Measurements from ENCODE around the gene ENSA.
"Not testable (repeated sequence)": the region's sequence is repeated elsewhere in the genome, so short reads cannot be mapped to it uniquely, and the experiment has no call there.

The ENSA gene, protein sequence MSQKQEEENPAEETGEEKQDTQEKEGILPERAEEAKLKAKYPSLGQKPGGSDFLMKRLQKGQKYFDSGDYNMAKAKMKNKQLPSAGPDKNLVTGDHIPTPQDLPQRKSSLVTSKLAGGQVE

DNA sequence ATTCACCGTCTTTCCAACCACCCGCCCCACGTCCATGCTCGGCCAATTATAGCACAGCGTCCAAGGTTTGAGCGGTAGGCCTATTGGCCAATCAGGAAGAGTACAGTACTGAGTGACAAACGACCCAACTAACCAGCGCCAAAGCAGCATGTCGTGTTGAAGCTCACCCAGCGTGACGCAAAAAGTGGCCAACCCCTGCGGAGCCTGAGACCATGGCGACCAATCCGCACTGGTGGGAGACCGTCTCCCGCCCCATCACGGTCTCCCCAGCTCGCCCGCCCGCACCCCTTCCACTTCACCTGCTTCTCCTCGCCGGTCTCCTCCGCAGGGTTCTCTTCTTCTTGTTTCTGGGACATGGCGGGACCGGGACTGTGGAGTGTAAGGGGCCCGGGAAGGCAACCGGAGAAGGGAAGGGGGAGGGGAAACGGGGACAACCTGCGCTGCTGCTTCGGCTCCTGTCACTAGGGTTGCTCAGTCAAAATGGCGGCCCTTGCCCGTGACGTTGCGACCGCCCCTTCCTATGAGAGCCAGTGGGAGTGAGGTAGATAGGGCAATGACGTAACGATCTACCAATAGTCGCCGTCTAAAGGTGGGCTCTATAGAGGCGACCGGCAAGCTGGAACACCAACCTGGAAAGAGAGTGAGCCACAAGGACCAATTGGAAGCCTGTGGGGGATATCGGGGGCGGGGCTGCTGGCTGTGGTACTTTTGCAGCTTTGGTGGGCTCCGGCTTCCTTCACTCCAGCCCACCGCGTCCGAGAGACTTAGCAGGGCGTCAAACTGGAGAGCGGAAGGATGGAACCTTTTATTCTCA, at the start of gene ENSA:
ENSA (minus strand) TSS at position 498 of the 814 bp plus-strand sequence; CDS start at position 356, 142 bp downstream.
- DNase-seq (ENCODE audit: low spot score) = peak; percentile 98

DNA sequence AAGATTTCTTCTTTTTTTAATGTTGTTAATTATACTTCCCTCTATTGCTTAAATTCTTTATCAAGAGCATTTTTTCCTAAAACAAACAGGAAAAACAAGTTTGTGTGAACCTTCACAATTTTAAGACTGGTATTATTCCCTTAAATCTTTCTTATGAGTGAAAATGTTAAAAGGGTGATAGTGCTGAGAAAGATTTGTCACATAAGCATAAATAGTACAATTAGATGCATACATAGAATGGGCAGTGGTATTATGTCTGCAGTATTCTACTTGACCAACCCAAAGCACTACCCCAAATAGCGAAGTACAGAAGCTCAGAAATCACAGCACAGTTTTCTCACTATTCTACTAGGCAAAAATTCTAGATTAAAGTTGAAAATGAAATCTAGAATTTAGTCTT, 49.6 kb upstream of the ENSA start:
- DNase-seq (ENCODE audit: low spot score) = no peak

DNA sequence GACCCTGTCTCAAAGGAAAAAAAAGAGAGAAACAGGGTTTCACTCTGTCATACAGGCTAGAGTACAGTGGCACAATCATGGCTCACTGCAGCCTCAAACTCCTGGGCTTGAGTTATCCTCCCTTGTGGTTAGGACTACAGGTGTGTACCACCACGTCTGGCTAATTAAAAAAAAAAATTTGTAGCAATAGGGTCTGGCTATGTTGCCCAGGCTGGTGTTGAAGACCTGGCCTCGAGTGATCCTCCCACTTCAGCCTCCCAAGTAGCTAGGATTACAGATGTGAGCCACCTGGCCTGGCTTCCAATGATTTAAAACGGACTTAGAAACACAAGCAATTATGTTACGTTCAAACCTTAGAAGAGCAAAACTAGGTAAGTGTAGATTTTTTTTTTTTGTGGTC, 45.5 kb upstream of the ENSA start:
- no peak for DNase-seq (ENCODE audit: low spot score)

DNA sequence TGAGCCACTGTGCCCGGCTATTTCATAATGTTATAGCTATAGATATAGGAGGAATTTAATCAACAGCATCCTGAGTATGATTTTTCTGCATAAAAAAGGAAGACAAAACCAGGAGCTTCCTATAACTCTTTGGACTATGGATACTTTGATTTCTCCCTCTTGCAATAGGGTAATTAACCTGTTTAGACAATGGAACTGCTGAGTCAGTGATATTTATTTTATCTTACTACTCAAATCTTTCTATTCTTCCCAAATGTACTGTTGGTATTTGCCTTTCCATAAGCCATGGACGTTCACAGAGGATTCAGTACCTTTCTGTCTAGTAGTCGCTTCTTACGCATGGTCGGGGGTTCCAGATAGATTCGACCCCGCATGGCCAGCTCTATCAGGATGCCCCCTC, 33.9 kb upstream of the ENSA start:
- no peak for DNase-seq (ENCODE audit: low spot score)

DNA sequence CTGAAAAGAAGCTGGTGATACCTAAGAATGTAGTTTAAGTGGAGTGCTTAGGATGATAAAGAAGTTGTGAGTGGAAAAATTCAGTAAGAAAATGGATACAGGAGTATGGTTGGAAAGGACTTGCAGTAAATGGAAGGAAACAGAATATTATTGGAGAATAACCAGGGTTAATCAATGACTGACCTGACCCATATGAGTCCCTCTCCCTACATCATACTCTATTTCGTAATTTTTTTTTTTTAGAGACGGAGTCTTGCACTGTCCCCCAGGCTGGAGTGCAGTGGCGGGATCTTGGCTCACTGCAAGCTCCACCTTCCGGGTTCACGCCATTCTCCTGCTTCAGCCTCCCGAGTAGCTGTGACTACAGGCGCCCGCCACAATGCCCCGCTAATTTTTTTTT, 33.4 kb upstream of the ENSA start:
- no peak for DNase-seq (ENCODE audit: low spot score)

DNA sequence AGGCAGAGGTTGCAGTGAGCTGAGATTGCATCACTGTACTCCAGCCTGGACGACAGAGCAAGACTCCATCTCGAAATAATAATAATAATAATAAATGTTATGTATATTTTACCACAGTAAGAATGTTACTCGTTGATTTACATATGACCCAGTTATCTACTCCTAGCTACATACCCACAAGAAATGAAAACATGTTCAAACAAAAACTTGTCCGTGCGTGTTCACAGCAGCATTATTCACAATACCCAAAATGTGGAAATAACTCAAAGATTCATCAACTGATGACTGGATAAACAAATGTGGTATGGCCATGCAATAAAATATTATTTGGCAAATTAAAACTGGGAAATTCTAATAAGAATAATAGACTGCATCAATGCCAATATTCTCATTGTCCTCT, 31.7 kb upstream of the ENSA start:
- DNase-seq (ENCODE audit: low spot score) = no peak

DNA sequence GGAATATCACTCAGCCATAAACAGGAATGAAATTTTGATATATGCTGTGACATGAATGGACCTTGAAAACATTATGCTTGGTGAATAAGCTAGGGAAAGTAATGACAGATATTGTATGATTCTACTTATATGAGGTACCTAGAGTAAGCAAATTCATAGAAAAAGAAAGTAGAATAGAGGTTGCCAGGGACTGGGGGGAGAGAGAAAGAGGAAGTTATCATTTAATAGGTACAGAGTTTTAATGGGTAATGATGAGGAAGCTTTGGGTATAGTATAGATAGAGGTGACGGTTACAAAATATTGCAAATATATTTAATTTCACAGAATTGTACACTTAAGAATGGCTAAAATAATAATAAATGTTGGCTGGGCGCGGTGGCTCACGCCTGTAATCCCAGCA, 31.2 kb upstream of the ENSA start:
- no peak for DNase-seq (ENCODE audit: low spot score)

DNA sequence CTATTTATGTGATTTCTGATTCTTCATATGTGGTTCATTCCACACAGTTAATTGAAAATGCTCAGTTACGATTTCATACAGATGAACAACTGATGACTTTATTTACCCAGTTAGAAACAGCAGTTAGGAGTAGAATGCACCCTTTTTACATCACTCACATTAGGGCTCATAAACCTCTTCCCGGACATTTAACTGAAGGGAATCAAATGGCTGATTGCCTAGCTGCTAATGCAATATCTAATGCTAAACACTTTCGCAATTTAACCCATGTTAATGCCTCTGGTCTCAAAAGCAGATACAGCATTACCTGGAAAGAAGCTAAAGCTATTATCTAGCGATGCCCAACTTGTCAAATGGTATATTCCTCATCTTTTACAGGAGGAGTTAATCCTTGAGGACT, 27.7 kb upstream of the ENSA start:
- DNase-seq (ENCODE audit: low spot score) = not testable (repeated sequence)

DNA sequence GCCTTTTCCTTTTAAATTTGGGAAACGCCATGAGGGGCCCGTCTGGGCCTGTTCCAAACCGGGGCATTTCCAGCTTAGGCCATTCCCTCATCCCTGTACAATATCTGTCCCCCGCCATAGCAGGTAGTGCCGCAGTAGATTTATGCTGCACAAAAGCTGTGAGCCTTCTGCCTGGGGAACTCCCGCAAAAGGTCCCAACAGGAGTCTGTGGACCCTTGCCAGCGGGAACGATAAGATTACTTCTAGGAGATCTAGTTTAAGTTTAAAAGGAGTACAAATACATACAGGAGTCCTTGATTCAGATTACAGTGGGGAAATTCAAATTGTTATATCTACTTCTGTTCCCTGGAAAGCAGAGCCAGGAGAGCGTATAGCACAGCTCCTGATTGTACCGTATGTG, 25.2 kb upstream of the ENSA start:
- DNase-seq (ENCODE audit: low spot score) = not testable (repeated sequence)

DNA sequence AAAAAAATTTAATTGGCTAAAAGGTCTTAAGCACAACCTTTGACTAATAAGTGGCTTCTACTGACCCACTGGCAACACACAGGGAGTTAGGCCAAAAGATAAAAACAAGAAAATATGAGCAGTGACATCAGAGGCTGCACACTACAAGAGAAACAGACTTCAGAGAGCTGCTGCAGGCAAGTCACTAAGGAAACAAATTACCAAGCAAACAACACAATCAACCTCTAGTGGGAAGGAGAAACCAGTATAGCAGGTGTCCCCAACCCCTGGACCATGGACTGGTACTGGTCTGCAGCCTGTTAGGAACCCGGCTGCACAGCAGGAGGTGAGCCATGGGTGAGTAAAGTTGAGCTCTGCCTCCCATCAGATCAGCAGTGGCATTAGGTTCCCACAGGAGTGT, 20.8 kb upstream of the ENSA start:
- DNase-seq (ENCODE audit: low spot score) = no peak

DNA sequence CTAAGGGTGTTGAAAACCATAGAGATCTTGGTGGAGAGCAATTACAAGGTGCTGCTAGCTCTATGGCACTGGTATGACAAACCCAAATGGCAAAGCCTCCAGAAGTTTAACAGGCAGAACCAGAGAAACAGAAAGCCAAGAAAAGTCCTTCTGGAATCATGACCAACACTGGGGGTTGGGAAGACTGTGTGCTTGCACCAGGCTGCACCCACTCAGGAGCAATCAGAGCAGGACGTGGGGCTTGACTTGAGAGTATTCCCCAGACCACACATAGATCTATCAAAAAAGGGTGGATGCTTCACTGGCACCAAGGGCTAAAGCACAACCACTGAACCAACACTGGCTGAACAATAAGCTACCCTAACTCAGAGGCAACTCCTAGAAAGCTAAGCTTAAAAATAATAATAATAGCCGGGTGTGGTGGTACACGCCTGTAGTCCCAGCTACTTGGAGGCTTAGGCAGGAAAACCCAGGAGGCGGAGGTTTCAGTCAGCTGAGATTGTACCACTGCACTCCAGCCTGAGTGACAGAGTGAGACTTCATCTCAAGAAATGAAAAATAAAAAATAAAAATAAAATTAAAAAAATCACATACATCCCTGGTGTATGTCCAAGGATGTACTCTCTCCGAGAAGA, 20.1 kb upstream of the ENSA start:
- no peak for DNase-seq (ENCODE audit: low spot score)

DNA sequence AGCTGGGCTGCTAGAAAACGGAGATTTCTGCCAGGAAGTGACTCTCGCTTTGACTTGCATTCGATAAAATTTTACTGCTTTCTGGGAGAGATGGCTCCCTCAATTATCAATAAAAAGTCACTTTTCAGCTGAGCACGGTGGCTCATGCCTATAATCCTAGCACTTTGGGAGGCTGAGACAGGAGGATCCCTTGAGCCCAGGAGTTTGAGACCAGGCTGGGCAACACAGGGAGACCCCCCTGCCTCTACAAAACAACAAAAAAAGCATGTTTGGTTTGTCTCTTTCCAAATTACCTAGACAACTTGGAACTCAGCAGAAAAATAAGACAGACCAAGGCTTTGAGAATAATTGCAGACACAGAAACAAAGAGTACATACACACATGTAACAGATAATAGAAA, 12.9 kb upstream of the ENSA start:
- DNase-seq (ENCODE audit: low spot score) = no peak

DNA sequence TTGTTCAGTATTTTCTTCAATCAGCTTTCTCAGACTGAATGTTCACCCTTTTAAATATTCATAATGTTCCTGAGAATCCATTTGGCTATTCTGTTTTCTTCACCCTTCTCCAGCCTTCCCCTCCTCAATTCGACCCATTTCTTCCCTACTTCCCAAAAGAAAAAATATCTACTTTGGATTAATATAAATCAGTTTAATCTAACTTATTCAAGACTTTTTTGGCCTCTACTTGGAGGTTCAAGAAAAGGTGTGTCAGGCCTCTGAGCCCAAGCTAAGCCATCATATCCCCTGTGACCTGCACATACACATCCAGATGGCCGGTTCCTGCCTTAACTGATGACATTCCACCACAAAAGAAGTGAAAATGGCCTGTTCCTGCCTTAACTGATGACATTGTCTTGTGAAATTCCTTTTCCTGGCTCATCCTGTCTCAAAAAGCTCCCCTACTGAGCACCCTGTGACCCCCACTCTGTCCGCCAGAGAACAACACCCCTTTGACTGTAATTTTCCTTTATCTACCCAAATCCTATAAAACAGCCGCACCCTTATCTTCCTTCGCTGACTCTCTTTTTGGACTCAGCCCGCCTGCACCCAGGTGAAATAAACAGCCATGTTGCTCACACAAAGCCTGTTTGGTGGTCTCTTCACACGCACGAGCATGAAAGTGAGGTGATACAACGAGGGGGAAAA, 11.9 kb upstream of the ENSA start:
- not testable (repeated sequence) for DNase-seq (ENCODE audit: low spot score)

DNA sequence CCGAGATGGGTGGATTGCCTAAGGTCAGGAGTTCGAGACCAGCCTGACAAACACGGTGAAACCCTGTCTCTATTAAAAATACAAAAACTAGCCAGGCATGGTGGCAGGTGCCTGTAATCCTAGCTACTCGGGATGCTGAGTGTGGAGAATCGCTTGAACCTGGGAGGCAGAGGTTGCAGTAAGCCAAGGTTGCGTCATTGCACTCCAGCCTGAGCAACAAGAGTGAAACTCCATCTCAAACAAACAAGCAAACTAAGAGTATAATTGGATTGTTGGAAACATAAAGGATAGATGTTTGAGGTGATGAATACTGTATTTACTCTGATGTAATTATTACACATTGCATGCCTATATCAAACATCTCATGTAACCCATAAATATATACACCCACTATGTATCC, 9.0 kb upstream of the ENSA start:
- not testable (repeated sequence) for DNase-seq (ENCODE audit: low spot score)

DNA sequence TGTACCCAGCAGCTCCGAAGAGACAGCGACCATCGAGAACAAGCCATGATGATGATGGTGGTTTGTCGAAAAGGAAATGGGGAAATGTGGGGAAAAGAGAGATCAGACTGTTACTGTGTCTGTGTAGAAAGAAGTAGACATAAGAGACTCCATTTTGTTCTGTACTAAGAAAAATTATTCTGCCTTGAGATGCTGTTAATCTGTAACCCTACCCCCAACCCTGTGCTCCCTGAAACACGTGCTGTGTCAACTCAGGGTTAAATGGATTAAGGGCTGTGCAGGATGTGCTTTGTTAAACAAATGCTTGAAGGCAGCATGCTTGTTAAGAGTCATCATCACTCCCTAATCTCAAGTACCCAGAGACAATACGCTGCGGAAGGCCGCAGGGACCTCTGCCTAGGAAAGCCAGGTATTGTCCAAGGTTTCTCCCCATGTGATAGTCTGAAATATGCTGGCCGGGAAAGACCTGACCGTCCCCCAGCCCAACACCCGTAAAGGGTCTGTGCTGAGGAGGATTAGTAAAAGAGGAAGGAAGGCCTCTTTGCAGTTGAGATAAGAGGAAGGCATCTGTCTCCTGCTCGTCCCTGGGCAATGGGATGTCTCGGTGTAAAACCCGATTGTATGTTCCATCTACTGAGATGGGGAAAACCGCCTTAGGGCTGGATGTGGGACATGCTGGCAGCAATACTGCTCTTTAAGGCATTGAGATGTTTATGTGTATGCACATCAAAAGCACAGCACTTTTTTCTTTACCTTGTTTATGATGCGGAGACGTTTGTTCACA, 5.6 kb upstream of the ENSA start:
- DNase-seq (ENCODE audit: low spot score) = not testable (repeated sequence)

DNA sequence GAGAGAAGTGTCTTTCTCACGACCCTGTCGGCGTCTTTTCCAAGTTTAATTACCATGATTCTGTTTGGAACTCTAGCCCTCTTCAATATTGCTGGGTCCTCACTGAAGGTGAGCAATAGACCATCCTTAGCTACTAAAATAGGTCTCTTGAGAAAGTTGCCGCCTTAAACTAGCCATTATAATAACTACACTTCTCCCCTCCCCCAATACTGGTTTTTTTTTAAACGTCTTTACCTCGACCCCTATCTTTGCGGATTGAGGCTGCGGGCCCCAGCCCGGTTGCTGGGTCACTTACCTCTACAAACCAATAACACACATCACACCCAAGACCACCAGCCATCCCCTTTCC, 672 bp downstream of the ENSA start:
- no peak for DNase-seq (ENCODE audit: low spot score)

DNA sequence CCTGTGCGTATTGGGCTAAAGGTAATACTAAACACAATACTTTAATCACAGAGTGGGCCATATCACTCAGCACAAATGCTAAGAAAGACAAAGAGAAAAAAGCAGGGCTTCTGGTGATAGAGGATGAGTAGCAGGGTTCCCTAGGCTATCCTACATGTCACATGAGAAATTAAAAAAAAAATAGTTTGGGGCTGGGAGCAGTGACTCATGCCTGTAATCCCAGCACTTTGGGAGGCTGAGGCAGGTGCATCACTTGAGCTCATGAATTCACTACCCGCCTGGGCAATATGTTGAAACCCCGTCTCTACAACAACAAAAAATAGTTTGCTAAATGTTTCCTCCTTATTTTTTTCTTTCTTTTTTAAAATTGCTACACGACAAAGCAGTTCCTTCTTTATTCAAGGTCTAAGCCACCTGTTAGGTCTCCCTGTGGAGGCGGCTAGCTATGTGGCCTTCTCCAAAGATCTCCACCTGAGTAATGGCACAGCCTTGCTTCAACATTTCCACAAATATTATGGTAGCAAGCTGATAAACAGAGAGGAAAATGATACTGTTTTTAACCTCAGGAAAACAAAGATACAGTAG, 1.5 kb downstream of the ENSA start:
- peak; percentile 29 for DNase-seq (ENCODE audit: low spot score)

DNA sequence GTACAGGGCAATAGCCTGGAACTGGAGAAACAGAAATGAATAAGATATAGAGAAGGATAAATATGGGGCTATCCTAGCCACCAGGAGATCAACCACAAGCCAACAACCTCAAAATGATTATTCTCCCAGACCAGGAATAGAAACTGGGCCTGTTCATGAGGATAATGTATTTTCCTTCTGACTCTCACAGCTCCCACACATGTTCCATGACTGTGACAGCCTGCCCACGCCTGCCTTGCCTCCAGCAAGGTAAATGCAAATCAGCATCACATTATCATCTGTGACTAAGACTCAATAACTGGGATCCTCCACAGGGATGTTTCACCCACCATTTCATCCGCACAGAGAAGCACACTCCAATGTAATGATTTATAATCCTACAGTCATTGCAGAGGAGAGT, 3.3 kb downstream of the ENSA start:
- no peak for DNase-seq (ENCODE audit: low spot score)

DNA sequence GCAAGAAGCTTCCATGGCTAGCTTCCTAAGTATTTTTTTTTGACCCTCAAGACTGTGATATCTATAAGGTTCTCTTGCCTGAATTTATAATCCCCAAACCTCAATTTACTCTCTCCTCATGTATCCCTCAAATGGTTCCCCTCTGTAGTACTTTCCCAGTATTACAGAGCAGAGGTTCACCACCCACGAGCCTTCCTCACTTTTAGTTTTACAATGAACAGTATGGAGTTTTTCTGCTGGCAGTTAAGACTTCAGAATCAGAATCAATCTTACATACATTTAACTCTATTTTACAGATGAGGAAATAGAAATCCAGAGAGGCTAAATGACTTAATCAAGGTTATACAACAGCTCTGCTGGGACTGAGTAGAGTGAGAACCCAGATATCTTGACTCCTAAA, 4.9 kb downstream of the ENSA start:
- DNase-seq (ENCODE audit: low spot score) = not testable (repeated sequence)

DNA sequence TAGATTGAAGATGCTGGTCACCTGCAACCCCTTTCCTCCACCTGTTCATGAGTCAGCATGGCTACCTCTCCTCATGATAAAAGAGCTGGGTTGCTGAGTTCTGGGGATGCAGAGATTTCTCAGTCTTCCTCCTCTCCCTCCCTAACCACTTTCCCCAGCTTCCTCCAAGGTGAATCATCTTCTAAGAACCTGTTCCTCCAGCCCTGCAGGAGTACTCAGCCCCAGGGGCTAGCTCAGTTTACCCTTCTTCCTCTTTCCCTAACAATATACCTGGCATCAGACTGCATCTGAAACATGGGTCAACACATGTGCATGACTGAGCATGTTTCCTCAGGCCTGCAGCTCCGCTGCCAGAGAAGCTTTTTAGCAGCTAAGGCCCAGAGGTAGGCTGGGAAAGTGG, 5.3 kb downstream of the ENSA start:
- DNase-seq (ENCODE audit: low spot score) = not testable (repeated sequence)

DNA sequence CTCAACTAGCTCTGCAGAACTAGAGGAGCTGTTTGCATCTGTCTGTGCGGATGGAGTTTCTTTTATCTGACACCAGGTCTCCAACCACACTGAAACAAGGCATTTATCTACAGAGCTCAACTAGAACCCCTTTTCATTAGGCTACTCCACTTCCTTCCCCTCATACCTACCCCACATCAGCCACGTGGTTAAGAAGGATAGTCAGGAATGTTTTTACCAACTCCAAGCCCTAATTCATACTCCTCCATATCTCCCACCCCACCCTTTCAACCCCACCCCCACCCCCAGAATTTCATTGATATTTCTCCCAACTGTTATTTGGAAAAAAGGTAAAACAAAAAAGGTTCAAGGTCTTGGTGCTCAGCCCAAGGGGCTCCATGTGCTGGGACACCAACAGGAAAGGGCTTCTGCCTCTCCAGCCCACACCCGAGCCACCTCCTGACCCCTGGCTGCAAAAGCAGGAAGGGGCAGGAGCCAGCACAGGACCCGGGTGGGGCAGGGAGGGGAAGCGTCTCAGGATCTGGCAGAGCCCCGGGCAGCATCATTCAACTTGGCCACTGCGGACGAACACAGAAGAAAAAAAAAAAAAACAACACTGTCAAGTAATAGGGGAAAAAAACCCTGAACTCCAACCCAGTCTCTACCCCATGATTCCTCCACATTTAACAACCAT, 7.0 kb downstream of the ENSA start:
- no peak for DNase-seq (ENCODE audit: low spot score)
